ENCODE measurements around the gene RNF5.
A peak's percentile ranks its signal among the peaks of the same experiment; 100 is the strongest.

RNF5 gene

DNA sequence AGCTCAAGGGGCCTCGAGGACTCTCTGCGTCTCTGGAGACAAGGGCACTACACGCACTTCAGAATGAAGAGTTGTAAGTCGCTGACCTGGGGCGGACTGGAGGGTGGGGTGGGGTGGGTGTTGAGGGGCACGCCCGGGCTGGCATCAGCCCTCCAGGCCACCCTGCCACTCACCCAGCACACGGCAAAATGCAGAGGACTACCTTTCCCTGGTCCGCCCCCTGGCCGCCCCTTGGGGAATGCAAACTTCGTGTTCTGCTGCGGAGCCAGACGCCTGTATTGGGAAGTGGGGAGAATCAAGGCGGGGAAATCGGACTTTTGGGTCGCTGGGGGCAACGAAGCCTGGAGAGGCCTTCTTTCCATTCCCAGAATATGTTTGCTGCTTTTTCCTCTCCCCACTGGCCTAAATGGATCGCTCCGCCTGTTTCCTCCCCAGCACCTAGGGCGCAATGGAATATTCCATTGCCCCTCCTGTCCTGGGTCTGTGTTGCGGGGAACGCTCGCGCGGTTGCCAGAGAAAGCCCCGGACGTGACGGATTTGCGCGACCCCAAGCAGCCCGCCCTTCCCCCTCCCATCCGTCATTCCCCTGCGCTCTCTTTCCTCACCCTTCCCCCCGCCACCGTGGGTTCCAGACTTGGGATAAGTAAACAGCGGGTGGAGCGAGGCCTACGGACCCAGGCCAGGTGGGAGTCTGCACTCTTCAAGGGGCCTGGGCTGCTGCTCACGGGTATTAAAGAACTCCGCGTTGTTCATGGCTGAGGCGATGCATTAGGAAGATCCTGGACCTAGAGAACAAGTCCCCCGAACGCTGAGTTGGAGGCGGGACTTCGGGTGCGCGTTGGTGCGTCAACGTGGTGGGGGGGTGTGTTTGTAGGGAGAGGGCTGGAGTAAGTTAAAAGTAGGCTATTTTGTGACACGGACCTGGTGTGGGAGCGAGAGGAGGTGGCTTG, 24.4 kb upstream of the RNF5 start, which contains the start of gene PPT2 (continued):
- TF ChIP-seq INSM2 (tag by site-specific recombination; IDR thresholded peaks at IDR 0.05), result peak; percentile 27; the same call in 1 of the 2 replicates
- TF ChIP-seq WT1 (tag by site-specific recombination; IDR thresholded peaks at IDR 0.05), result 0 out of 2 replicates have a peak, but pooled peaks have one; percentile 25
- TF ChIP-seq ZNF48 (tag by site-specific recombination; IDR thresholded peaks at IDR 0.05), result no peak
- peak; percentile 39; the same call in 1 of the 2 replicates for TF ChIP-seq ZSCAN16 (tag by site-specific recombination; IDR thresholded peaks at IDR 0.05)
- peak; percentile 72 for TF ChIP-seq ZNF600 (tag by site-specific recombination; IDR thresholded peaks at IDR 0.05)
- TF ChIP-seq KLF16 (tag by site-specific recombination; IDR thresholded peaks at IDR 0.05), result peak; percentile 71; the same call in 1 of the 2 replicates
- TF ChIP-seq ZEB2 (tag by site-specific recombination; IDR thresholded peaks at IDR 0.05), result peak; percentile 62; the same call in 1 of the 2 replicates
- peak; percentile 39; the same call in 1 of the 2 replicates for TF ChIP-seq PRDM1 (tag by site-specific recombination; IDR thresholded peaks at IDR 0.05)
- TF ChIP-seq, protein P1, sequence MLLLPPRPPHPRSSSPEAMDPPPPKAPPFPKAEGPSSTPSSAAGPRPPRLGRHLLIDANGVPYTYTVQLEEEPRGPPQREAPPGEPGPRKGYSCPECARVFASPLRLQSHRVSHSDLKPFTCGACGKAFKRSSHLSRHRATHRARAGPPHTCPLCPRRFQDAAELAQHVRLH (tag by site-specific recombination; IDR thresholded peaks at IDR 0.05), result peak; percentile 34; the same call in 1 of the 2 replicates
- TF ChIP-seq KLF10 (tag by site-specific recombination; IDR thresholded peaks at IDR 0.05), result 0 out of 2 replicates have a peak, but pooled peaks have one; percentile 56
- TF ChIP-seq, protein P2, sequence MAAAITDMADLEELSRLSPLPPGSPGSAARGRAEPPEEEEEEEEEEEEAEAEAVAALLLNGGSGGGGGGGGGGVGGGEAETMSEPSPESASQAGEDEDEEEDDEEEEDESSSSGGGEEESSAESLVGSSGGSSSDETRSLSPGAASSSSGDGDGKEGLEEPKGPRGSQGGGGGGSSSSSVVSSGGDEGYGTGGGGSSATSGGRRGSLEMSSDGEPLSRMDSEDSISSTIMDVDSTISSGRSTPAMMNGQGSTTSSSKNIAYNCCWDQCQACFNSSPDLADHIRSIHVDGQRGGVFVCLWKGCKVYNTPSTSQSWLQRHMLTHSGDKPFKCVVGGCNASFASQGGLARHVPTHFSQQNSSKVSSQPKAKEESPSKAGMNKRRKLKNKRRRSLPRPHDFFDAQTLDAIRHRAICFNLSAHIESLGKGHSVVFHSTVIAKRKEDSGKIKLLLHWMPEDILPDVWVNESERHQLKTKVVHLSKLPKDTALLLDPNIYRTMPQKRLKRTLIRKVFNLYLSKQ (tag by site-specific recombination; IDR thresholded peaks at IDR 0.05; ENCODE audit: borderline replicate concordance), result no peak
- TF ChIP-seq ZNF202 (tag by site-specific recombination; IDR thresholded peaks at IDR 0.05; ENCODE audit: borderline replicate concordance), result no peak
- TF ChIP-seq ZNF366 (tag by site-specific recombination; conservative IDR thresholded peaks at IDR 0.05), result peak; percentile 61
- TF ChIP-seq ZNF394 (tag by site-specific recombination; IDR thresholded peaks at IDR 0.05; ENCODE audit: borderline replicate concordance), result peak; percentile 36
- peak; percentile 77 for TF ChIP-seq SP2 (tag by site-specific recombination; IDR thresholded peaks at IDR 0.05)
- TF ChIP-seq, protein P3, sequence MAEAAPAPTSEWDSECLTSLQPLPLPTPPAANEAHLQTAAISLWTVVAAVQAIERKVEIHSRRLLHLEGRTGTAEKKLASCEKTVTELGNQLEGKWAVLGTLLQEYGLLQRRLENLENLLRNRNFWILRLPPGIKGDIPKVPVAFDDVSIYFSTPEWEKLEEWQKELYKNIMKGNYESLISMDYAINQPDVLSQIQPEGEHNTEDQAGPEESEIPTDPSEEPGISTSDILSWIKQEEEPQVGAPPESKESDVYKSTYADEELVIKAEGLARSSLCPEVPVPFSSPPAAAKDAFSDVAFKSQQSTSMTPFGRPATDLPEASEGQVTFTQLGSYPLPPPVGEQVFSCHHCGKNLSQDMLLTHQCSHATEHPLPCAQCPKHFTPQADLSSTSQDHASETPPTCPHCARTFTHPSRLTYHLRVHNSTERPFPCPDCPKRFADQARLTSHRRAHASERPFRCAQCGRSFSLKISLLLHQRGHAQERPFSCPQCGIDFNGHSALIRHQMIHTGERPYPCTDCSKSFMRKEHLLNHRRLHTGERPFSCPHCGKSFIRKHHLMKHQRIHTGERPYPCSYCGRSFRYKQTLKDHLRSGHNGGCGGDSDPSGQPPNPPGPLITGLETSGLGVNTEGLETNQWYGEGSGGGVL (tag by site-specific recombination; IDR thresholded peaks at IDR 0.05), result peak; percentile 93
- peak; percentile 74; the same call in 1 of the 2 replicates for TF ChIP-seq ZNF501 (tag by site-specific recombination; IDR thresholded peaks at IDR 0.05)
- TF ChIP-seq KLF1 (tag by site-specific recombination; IDR thresholded peaks at IDR 0.05), result peak; percentile 96
- TF ChIP-seq, protein P4, sequence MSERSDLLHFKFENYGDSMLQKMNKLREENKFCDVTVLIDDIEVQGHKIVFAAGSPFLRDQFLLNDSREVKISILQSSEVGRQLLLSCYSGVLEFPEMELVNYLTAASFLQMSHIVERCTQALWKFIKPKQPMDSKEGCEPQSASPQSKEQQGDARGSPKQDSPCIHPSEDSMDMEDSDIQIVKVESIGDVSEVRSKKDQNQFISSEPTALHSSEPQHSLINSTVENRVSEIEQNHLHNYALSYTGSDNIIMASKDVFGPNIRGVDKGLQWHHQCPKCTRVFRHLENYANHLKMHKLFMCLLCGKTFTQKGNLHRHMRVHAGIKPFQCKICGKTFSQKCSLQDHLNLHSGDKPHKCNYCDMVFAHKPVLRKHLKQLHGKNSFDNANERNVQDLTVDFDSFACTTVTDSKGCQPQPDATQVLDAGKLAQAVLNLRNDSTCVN (tag by site-specific recombination; optimal IDR thresholded peaks at IDR 0.05), result peak; percentile 81
- no peak for TF ChIP-seq ZFP37 (tag by site-specific recombination; IDR thresholded peaks at IDR 0.05)
- TF ChIP-seq SP7 (tag by site-specific recombination; IDR thresholded peaks at IDR 0.05), result 0 out of 2 replicates have a peak, but pooled peaks have one; percentile 39
- TF ChIP-seq EGR2 (tag by site-specific recombination; IDR thresholded peaks at IDR 0.05; ENCODE audit: low read depth), result peak; percentile 81
- TF ChIP-seq ZNF623 (tag by site-specific recombination; IDR thresholded peaks at IDR 0.05), result no peak; the same call in 1 of the 2 replicates
- TF ChIP-seq ZNF24 (tag by site-specific recombination; IDR thresholded peaks at IDR 0.05), result 0 out of 2 replicates have a peak, but pooled peaks have one; percentile 37
- TF ChIP-seq, protein P5, sequence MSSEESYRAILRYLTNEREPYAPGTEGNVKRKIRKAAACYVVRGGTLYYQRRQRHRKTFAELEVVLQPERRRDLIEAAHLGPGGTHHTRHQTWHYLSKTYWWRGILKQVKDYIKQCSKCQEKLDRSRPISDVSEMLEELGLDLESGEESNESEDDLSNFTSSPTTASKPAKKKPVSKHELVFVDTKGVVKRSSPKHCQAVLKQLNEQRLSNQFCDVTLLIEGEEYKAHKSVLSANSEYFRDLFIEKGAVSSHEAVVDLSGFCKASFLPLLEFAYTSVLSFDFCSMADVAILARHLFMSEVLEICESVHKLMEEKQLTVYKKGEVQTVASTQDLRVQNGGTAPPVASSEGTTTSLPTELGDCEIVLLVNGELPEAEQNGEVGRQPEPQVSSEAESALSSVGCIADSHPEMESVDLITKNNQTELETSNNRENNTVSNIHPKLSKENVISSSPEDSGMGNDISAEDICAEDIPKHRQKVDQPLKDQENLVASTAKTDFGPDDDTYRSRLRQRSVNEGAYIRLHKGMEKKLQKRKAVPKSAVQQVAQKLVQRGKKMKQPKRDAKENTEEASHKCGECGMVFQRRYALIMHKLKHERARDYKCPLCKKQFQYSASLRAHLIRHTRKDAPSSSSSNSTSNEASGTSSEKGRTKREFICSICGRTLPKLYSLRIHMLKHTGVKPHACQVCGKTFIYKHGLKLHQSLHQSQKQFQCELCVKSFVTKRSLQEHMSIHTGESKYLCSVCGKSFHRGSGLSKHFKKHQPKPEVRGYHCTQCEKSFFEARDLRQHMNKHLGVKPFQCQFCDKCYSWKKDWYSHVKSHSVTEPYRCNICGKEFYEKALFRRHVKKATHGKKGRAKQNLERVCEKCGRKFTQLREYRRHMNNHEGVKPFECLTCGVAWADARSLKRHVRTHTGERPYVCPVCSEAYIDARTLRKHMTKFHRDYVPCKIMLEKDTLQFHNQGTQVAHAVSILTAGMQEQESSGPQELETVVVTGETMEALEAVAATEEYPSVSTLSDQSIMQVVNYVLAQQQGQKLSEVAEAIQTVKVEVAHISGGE (tag by site-specific recombination; conservative IDR thresholded peaks at IDR 0.05; ENCODE audit: low read depth), result peak; percentile 75
- no peak for TF ChIP-seq ZNF571 (tag by site-specific recombination; IDR thresholded peaks at IDR 0.05)
- no peak for TF ChIP-seq ATF2 (tag by site-specific recombination; IDR thresholded peaks at IDR 0.05; ENCODE audit: low read depth)

Measured in HEK293 (cell line).